Suprapubic skin (tissue), 3 donors: ENCODE data around the gene AHI1.

Source experiments
- EP300 ChIP-seq: sonication (generic); formaldehyde crosslinking; IDR thresholded peaks from one replicate; pipeline ENCODE4 v1.6.1; 2017; ENCODE audit warnings: antibody characterized with exemption
- POLR2A ChIP-seq, 2 donors: fragments of 450-650 bp; IDR thresholded peaks; one replicate each; pipeline ENCODE4 v1.6.1; 2017; ENCODE audit warnings: antibody characterized with exemption in 2 of 2, mild to moderate bottlenecking in 2 of 2, moderate library complexity in 2 of 2
- TF ChIP-seq, protein P1 (sequence below), 2 donors: fragments of 200-600 bp in 1 of 2; fragments of 450-650 bp in 1 of 2; sonication (generic) in 1 of 2; IDR thresholded peaks; one replicate each; pipeline ENCODE4 v1.5.1; 2016 to 2019; ENCODE audit warnings: antibody characterized with exemption in 2 of 2, mild to moderate bottlenecking in 1 of 2, moderate library complexity in 1 of 2

DNA sequence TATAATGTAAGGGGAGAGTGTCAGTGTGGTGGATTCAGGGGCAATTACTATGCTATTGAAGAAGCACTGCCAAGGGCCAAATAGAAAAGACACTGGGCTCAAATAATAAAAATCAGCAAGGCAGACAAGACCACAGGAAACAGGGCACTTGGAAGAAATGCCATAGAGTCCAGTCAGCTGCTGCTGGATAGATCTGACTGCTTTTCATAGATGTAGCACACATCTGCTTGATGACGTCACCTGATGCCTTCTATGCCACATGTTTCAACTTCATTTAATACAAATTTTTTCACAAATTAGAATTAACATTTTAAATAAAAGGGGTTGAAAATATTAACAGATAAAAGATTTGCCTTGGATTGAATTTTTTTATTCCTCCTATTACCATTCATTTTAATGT, 23.9 kb upstream of the AHI1 start:
- TF ChIP-seq, protein P1, sequence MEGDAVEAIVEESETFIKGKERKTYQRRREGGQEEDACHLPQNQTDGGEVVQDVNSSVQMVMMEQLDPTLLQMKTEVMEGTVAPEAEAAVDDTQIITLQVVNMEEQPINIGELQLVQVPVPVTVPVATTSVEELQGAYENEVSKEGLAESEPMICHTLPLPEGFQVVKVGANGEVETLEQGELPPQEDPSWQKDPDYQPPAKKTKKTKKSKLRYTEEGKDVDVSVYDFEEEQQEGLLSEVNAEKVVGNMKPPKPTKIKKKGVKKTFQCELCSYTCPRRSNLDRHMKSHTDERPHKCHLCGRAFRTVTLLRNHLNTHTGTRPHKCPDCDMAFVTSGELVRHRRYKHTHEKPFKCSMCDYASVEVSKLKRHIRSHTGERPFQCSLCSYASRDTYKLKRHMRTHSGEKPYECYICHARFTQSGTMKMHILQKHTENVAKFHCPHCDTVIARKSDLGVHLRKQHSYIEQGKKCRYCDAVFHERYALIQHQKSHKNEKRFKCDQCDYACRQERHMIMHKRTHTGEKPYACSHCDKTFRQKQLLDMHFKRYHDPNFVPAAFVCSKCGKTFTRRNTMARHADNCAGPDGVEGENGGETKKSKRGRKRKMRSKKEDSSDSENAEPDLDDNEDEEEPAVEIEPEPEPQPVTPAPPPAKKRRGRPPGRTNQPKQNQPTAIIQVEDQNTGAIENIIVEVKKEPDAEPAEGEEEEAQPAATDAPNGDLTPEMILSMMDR (IDR thresholded peaks at IDR 0.05) = no peak
- TF ChIP-seq EP300 (no peak), POLR2A (IDR thresholded peaks at IDR 0.05) (no peak)
